ENCODE results near the gene FAH.

- TF ChIP-seq CTCF (conservative IDR thresholded peaks at IDR 0.05; ENCODE audit: low read depth in 2 of 2) (no peak), EZH2 (IDR thresholded peaks at IDR 0.05; ENCODE audit: low read depth, unreplicated experiment) (no peak)
Observed at GRCh38 chr15:80233581-80233980, 80.8 kb downstream of the FAH start.
